Esophagus muscularis mucosa (tissue), 4 donors: Measurements from ENCODE around the gene CRB1.

ENCODE experiments used
- CTCF ChIP-seq, 3 experiments: fragments of 200-600 bp in 2 of 3; fragments of 450-650 bp in 1 of 3; sonication (generic) in 2 of 3; IDR thresholded peaks; one replicate each; pipeline ENCODE4 v1.5.1; 2017 to 2019; ENCODE audit warnings: antibody characterized with exemption in 3 of 3, mild to moderate bottlenecking in 2 of 3, moderate library complexity in 1 of 3
- EP300 ChIP-seq: sonication (generic); formaldehyde crosslinking; IDR thresholded peaks from one replicate; pipeline ENCODE4 v1.6.1; 2017; ENCODE audit warnings: antibody characterized with exemption
- POLR2AphosphoS5 ChIP-seq, 2 donors: sonication (generic); formaldehyde crosslinking; IDR thresholded peaks; one replicate each; pipeline ENCODE4 v1.6.1; 2017; ENCODE audit warnings: antibody characterized with exemption in 2 of 2

- TF ChIP-seq CTCF (IDR thresholded peaks at IDR 0.05) (no peak), EP300 (no peak), POLR2AphosphoS5 (IDR thresholded peaks at IDR 0.05) (no peak)
Observed at GRCh38 chr1:197339106-197340060, 71.3 kb downstream of the CRB1 start.
